Measurements from ENCODE around the gene SLC39A10. TPM values are rescaled to one million over a fixed set of nuclear protein-coding genes. Genes with fewer than 3 reads are reported as not detected.

SLC39A10 gene
- total and polyA plus RNA-seq, 10 of the 15 experiments (the other 5 are each of a cell fraction or from before 2014, with no cell fraction given) = 2.0 to 23.6 (median 7.9) TPM

DNA sequence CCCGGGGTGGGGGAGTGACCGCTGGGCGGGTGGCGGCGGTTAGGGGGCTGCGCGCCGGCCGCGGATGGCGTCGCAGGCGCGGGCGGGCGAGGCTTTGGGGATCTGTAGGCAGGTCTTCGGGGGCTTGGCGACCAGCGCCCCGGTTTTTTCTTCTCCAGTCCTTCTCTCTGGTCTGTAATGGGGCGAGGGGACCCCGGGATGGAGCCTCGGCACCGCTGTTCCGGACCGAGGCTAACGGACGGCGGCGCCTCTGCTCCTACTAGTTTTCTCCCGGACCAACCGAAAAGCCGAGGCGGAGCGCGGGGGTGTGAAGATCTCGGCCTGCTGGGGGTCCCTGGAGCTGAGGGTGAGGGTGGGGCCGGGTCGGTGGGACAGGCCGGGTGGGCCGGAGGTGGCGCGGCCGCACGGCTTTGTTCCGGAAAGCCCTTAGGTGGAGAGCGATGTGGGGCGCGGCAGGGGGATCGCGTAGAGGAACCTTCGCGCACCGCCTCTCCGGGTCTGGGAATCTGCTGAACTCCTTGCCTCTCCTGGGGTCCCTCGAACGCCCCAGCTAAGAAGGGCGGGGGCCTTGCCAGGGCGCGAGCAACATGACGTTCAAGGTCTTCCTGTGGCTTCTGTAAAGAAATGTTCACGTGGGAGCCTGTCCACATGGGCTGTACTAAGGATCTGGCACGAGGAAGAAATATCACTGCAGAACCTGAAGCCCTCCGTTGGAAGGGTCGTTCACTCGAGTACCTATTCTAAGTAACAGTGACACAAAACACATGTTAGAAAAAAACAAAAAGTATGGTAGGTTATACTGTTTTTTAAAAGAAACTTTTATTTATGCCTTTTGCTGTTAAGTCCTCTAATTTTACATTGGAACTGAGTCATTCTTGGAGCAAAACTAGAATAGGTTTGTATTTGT, 861 bp downstream of the SLC39A10 start (continued):
- TF ChIP-seq BRCA1 (IDR thresholded peaks at IDR 0.05; ENCODE audit: low read depth, low read length) (no peak), IKZF2 (IDR thresholded peaks at IDR 0.05) (peak; percentile 7 to 10; a peak in 1 of 4 replicates), PML (IDR thresholded peaks at IDR 0.05; ENCODE audit: low read length) (peak; percentile 23; the same call in 1 of the 2 replicates), USF1 (IDR thresholded peaks at IDR 0.05; ENCODE audit: borderline replicate concordance, extremely low read length, insufficient read depth, low read depth, low read length) (peak; percentile 65), SMC3 (IDR thresholded peaks at IDR 0.05; ENCODE audit: borderline replicate concordance, low read length) (peak; percentile 25; the same call in 1 of the 2 replicates), BCL11A (IDR thresholded peaks at IDR 0.05; ENCODE audit: low read depth, low read length) (no peak; the same call in 1 of the 2 replicates), MTA2 (IDR thresholded peaks at IDR 0.05; ENCODE audit: low read depth) (no peak), NFYB (IDR thresholded peaks at IDR 0.05; ENCODE audit: insufficient read depth, low read depth, low read length) (no peak), CREB1 (IDR thresholded peaks at IDR 0.05; ENCODE audit: low read depth) (no peak), TBL1XR1 (IDR thresholded peaks at IDR 0.05; ENCODE audit: low read depth, low read length) (no peak), ESRRA (IDR thresholded peaks at IDR 0.05; ENCODE audit: low read length) (no peak), USF2 (IDR thresholded peaks at IDR 0.05; ENCODE audit: borderline replicate concordance, low read depth, low read length) (peak; percentile 76), ATF3 (IDR thresholded peaks at IDR 0.05; ENCODE audit: borderline replicate concordance, extremely low read depth, low read depth, low read length) (0 out of 2 replicates have a peak, but pooled peaks have one; percentile 26), RELA (IDR thresholded peaks at IDR 0.05; ENCODE audit: borderline replicate concordance, partially characterized antibody) (no peak), SIX5 (IDR thresholded peaks at IDR 0.05; ENCODE audit: low read depth, low read length, severe bottlenecking) (no peak), POLR2AphosphoS2 (IDR thresholded peaks at IDR 0.05; ENCODE audit: low read depth, low read length) (peak; percentile 58; the same call in 1 of the 2 replicates), SREBF1 (IDR thresholded peaks at IDR 0.05; ENCODE audit: low read length) (no peak), BMI1 (IDR thresholded peaks at IDR 0.05; ENCODE audit: borderline replicate concordance) (no peak), MXI1 (IDR thresholded peaks at IDR 0.05; ENCODE audit: low read depth, low read length) (peak; percentile 94), STAT1 (conservative IDR thresholded peaks at IDR 0.05) (no peak), LARP7 (IDR thresholded peaks at IDR 0.05) (no peak), ZNF274 (IDR thresholded peaks at IDR 0.05; ENCODE audit: insufficient read depth, insufficient read length) (no peak), CHD2 (IDR thresholded peaks at IDR 0.05; ENCODE audit: borderline replicate concordance, low read depth, low read length) (peak; percentile 38; the same call in 1 of the 2 replicates), SREBF2 (IDR thresholded peaks at IDR 0.05; ENCODE audit: low read length) (no peak), EP300 (IDR thresholded peaks at IDR 0.05; ENCODE audit: borderline replicate concordance in 1 of 2, control insufficient read depth in 1 of 2, low read depth in 2 of 2, low read length in 2 of 2) (no peak), TARDBP (IDR thresholded peaks at IDR 0.05; ENCODE audit: borderline replicate concordance) (no peak)
- TF ChIP-seq, protein P1, sequence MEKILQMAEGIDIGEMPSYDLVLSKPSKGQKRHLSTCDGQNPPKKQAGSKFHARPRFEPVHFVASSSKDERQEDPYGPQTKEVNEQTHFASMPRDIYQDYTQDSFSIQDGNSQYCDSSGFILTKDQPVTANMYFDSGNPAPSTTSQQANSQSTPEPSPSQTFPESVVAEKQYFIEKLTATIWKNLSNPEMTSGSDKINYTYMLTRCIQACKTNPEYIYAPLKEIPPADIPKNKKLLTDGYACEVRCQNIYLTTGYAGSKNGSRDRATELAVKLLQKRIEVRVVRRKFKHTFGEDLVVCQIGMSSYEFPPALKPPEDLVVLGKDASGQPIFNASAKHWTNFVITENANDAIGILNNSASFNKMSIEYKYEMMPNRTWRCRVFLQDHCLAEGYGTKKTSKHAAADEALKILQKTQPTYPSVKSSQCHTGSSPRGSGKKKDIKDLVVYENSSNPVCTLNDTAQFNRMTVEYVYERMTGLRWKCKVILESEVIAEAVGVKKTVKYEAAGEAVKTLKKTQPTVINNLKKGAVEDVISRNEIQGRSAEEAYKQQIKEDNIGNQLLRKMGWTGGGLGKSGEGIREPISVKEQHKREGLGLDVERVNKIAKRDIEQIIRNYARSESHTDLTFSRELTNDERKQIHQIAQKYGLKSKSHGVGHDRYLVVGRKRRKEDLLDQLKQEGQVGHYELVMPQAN (conservative IDR thresholded peaks at IDR 0.05) = no peak; the same call in 1 of the 2 replicates

All from GM12878 (cell line).